Mucosa of rectum (tissue), 2 donors: ENCODE results near the gene NCKAP1.
A peak's percentile ranks its signal among the peaks of the same experiment; 100 is the strongest.
"Not testable (repeated sequence)": the region's sequence is repeated elsewhere in the genome, so short reads cannot be mapped to it uniquely, and the experiment has no call there.

Experiments used
- H3K27ac ChIP-seq, 2 donors: one replicate each; pipeline ENCODE4 v1.7.0; 2013; ENCODE audit warnings: inconsistent platforms in 2 of 2, low read depth in 2 of 2, low read length in 2 of 2
- H3K27me3 ChIP-seq, 2 donors: one replicate each; pipeline ENCODE4 v1.7.0; 2013; ENCODE audit warnings: low read length in 2 of 2; ENCODE audit not compliant: control insufficient read depth in 2 of 2, insufficient read depth in 2 of 2
- H3K36me3 ChIP-seq, 2 donors: one replicate each; pipeline ENCODE4 v1.7.0; 2013; ENCODE audit warnings: low read length in 2 of 2; ENCODE audit not compliant: control insufficient read depth in 2 of 2, insufficient read depth in 2 of 2
- H3K4me1 ChIP-seq, 2 donors: one replicate each; pipeline ENCODE4 v1.7.0; 2013; ENCODE audit warnings: low read length in 2 of 2, mild to moderate bottlenecking in 1 of 2; ENCODE audit not compliant: control insufficient read depth in 2 of 2, insufficient read depth in 2 of 2
- H3K4me3 ChIP-seq, 2 donors: one replicate each; pipeline ENCODE4 v1.7.0; 2013; ENCODE audit warnings: low read length in 2 of 2
- H3K9ac ChIP-seq, 2 donors: one replicate each; pipeline ENCODE4 v1.7.0; 2013; ENCODE audit warnings: low read length in 2 of 2, low read depth in 1 of 2, mild to moderate bottlenecking in 1 of 2
- H3K9me3 ChIP-seq, 2 donors: one replicate each; pipeline ENCODE4 v1.7.0; 2013; ENCODE audit warnings: low read length in 2 of 2; ENCODE audit not compliant: control insufficient read depth in 2 of 2
- donor health status: healthy.
- donor health status: Normal muscosa, but diverticular disease.

Gene NCKAP1

DNA sequence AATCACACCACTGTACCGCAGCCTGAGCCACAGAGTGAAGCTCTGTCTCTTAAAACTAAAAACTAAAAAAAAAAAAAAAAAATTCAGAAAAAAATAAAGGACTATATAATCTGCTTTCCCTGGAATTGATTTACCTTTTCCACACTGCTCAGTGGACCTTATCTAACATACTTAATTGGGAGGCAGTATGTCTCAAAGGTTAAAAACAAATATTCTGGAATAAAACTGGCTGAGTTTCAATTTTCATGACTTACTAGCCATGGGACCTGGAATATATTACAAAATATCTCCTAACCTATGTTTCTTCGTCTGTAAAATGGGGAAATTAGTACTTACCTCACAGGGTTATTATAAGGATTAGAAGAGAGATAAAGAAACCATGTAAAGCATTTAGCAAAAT is 11.8 kb downstream of the NCKAP1 start:
- H3K9ac ChIP-seq: no peak overlapping the region
- H3K27me3 ChIP-seq: no peaks in the 10 kb centered on the region
- peaks cover 3 to 5% of the 10 kb centered on the region in 2 donors for H3K4me1 ChIP-seq
- no peak overlapping the region for H3K4me3 ChIP-seq
- H3K9me3 ChIP-seq: no peaks in the 10 kb centered on the region
- H3K27ac ChIP-seq: no peak overlapping the region
- H3K36me3 ChIP-seq: peaks cover 0 to 3% of the 10 kb centered on the region in 2 donors

DNA sequence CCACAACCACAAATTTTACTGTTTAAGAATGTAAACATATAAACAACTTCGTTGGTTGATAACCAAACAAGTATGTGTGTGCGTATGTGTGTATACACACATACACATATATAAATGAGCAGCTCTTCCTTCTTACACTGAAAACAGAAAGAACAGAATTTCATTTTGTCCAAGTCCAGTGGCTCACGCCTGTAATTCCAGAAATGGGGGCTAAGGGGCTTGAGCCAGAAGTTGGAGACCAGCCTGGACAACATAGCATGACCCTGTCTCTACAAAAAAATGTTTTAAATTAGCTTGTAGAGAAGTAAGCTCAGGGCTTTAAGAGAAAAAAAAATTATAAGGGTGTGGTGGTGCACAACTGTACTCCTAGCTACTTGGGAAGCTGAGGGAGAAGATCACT is 12.3 kb downstream of the NCKAP1 start:
- H3K4me3 ChIP-seq: no peak overlapping the region
- H3K27ac ChIP-seq: no peak overlapping the region
- H3K9me3 ChIP-seq: no peaks in the 10 kb centered on the region
- H3K27me3 ChIP-seq: no peaks in the 10 kb centered on the region
- H3K36me3 ChIP-seq: peaks cover 0 to 3% of the 10 kb centered on the region in 2 donors
- peaks cover 3 to 5% of the 10 kb centered on the region in 2 donors for H3K4me1 ChIP-seq
- H3K9ac ChIP-seq: no peak overlapping the region

DNA sequence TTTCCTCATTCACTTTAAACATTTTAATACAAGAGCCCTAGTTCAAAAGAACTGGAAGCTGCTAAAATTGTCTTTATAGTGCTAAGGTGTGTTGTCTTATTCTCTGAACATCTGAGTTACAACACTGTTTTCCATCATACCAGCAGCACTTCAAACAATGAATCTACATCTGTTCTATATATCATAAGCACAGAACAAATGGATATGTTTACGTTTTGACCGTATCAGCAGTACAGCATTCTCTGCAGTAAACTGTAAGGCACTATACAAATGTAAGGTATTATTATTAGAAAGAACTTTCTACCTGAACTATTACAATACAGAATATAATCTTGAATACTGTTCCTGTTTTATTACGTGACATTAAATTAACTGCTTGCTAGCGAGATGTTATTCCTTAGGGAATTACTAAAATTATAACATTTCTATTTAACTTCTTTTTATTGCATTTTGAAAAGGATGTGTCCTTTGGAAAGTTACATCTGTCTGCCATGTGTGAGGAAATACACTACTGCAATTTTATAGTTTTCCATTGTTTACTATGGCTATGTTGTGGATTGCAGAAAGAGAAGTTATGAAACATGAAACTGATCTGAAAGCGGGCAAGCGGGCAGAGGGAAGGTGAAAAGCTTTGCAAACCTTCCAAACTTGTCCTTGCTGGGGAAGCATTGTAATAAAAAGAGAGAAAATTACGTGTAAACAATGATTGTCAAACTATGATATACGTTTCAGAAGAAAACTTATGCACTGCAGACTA is 13.7 kb downstream of the NCKAP1 start:
- Histone ChIP-seq H3K27me3 (no peaks in the 10 kb centered on the region), H3K9ac (peak overlapping the region in 1 of 2 donors; percentile 8), H3K4me1 (peaks cover 3 to 10% of the 10 kb centered on the region in 2 donors), H3K4me3 (no peak overlapping the region), H3K27ac (no peak overlapping the region), H3K36me3 (peaks cover 0 to 3% of the 10 kb centered on the region in 2 donors), H3K9me3 (no peaks in the 10 kb centered on the region)

DNA sequence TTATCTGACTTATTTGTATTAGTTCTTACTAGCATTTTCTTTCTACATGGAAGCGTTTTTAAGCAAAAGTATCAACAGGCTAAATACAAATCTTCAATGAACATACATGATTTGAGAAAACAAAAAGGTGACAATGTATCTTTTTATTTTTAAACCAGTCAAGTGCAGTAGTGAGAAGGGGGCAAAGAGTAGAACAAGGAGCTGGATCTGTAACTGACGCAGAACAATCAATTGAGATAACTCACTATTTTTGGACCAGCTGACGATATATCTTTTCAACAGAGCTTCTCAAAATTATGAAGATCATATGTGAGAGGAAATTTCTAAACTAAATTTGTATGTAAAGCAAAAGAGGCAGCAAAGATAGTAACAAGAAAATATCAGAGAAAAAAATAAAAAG is 15.5 kb downstream of the NCKAP1 start:
- H3K9ac ChIP-seq: no peak overlapping the region
- no peak overlapping the region for H3K4me3 ChIP-seq
- peaks cover 3 to 10% of the 10 kb centered on the region in 2 donors for H3K4me1 ChIP-seq
- no peaks in the 10 kb centered on the region for H3K9me3 ChIP-seq
- H3K27ac ChIP-seq: no peak overlapping the region
- no peaks in the 10 kb centered on the region for H3K27me3 ChIP-seq
- peaks cover 0 to 3% of the 10 kb centered on the region in 2 donors for H3K36me3 ChIP-seq

DNA sequence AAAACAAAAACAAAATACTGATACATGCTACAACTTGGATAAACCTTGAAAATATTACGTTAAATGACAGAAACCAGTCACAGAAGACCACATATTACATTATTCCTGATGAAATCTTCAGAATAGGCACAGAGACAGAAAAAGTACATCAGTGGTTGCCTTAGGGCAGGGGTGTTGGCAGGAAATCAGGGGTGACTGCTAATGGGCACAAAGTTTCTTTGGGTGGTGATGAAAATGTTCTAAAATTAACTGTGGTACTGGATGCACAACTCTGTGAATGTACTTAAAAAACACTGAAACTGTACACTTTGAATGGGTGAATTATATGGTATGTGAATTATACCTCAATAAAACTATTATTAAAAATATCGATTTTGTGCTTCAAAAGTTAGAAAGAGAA is 16.6 kb downstream of the NCKAP1 start:
- Histone ChIP-seq H3K27me3 (no peaks in the 10 kb centered on the region), H3K4me1 (peaks cover 3 to 10% of the 10 kb centered on the region in 2 donors), H3K9ac (no peak overlapping the region), H3K36me3 (peaks cover 0 to 3% of the 10 kb centered on the region in 2 donors), H3K4me3 (no peak overlapping the region), H3K9me3 (no peaks in the 10 kb centered on the region), H3K27ac (no peak overlapping the region)

DNA sequence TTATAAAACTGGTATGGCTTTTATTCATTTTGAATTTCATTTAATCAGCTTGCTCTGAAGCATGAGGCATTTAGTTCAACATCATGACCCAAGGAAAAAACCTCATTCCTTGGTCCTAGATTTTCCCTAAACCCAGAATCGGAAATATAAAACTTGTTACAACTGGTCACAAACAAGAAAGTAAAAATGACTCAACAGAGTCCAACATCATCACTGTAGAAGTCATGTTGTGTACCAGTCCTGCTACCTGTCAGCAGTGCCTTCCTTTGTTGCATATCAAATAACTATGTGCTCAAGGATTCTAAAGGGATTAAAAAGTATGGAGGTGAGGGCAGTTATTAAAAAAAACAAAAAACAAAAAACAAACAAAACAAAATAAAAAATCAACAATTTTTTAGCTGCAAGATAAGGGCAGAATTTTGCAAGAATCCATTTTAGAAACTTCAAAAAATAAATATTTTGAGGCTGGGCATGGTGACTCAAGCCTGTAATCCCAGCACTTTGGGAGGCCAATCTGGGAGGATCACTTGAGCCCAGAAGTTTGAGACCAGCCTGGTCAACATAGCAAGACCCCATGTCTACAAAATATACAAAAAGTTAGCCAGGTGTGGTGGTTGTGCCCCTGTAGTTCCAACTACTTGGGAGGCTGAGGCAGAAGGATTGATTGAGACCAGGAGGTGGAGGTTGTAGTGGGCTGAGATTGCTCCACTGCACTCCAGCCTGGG is 18.4 kb downstream of the NCKAP1 start:
- peaks cover 0 to 3% of the 10 kb centered on the region in 2 donors for H3K36me3 ChIP-seq
- H3K4me1 ChIP-seq: peaks cover 3 to 10% of the 10 kb centered on the region in 2 donors
- H3K27ac ChIP-seq: no peak overlapping the region
- no peaks in the 10 kb centered on the region for H3K27me3 ChIP-seq
- H3K4me3 ChIP-seq: no peak overlapping the region
- no peak overlapping the region for H3K9ac ChIP-seq
- no peaks in the 10 kb centered on the region for H3K9me3 ChIP-seq

DNA sequence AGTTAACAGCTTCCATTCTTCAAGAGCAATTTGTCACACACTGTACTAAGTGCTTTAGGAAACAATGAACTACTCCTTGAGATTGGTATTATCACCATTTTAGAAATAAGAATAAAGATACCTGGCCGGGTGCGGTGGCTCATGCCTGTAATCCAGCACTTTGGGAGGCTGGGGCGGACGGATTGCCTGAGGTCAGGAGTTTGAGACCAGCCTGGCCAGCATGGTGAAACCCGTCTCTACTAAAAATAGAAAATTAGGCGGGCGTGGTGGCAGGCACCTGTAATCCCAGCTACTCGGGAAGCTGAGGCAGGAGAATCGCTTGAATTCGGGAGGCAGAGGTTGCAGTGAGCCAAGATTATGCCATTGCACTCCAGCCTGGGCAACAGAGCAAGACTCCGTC is 20.4 kb downstream of the NCKAP1 start:
- not testable (repeated sequence) for H3K9ac ChIP-seq, H3K27me3 ChIP-seq, H3K4me3 ChIP-seq, H3K36me3 ChIP-seq, H3K4me1 ChIP-seq, H3K27ac ChIP-seq, H3K9me3 ChIP-seq

DNA sequence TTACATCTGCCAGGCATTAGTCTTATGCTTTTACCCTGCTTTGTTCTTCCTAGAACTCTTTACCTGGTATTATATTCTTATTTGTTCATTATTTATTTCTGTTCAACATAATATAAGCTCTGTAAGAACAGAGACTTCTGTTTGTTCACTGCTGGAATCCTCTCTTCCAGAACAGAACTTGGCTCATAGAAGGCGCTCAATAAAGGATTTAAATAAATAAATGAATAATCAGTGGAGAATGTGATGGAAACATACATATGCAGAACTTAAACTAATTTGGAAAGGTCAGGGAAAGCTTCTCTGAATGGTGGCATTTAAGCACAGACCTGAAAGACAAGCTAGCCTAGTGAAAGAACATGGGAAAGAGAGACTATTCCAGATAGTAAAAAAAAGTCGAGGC is 24.3 kb downstream of the NCKAP1 start:
- Histone ChIP-seq H3K9me3 (no peaks in the 10 kb centered on the region), H3K4me1 (no peaks in the 10 kb centered on the region), H3K4me3 (no peak overlapping the region), H3K36me3 (no peaks in the 10 kb centered on the region), H3K27ac (no peak overlapping the region), H3K9ac (no peak overlapping the region), H3K27me3 (no peaks in the 10 kb centered on the region)

DNA sequence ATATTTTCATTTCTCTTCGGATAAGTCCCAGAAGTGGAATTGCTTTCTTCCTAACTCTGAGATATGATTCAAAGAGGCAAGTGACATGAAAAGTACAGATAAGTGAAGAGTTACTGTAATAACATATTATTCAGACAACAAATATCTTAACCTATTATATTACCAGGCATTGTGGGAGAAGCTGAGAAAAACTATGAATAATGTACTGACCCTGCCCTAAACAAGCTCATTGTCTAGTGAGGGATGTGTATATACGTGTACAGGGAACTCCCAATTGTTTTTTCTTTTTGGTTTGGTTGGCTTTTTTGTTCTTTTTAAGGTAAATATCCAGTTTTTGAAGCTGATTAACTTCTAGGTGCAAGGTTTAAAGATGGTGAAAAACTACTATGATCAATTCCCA is 26.5 kb downstream of the NCKAP1 start:
- Histone ChIP-seq H3K27me3 (no peaks in the 10 kb centered on the region), H3K36me3 (no peaks in the 10 kb centered on the region), H3K27ac (no peak overlapping the region), H3K9me3 (no peaks in the 10 kb centered on the region), H3K4me3 (no peak overlapping the region), H3K4me1 (no peaks in the 10 kb centered on the region), H3K9ac (no peak overlapping the region)

DNA sequence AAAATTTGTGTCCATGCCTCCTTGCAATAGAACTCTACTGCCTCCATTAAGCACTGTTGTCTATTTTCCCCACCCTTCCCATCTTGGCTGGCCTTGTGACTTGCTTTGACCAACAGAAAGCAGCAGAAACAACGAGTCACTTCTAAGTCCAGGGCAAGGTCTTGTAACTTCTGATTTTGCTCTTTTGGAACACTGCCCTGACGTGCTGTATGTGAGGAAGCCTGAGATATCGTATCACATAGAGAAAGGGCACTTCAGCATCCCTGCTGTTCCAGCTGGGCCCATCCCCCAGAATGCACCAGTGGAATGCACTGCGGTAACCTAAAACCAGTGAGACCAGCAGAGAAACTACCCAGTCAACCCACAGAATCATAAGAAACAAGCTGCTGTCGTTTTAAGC is 28.1 kb downstream of the NCKAP1 start:
- H3K27me3 ChIP-seq: no peaks in the 10 kb centered on the region
- H3K4me3 ChIP-seq: no peak overlapping the region
- H3K36me3 ChIP-seq: no peaks in the 10 kb centered on the region
- no peaks in the 10 kb centered on the region for H3K9me3 ChIP-seq
- no peak overlapping the region for H3K9ac ChIP-seq
- H3K4me1 ChIP-seq: no peaks in the 10 kb centered on the region
- no peak overlapping the region for H3K27ac ChIP-seq
